HFF-Myc (cell line): Measurements from ENCODE around the gene TBC1D5.

Source experiments
- DNase-seq: peaks from one replicate; pipeline ENCODE4 v3.0.0-alpha.2; 2011; ENCODE audit warnings: low read depth; ENCODE audit errors: extremely low read depth
- H3K4me3 ChIP-seq: replicated peaks from 2 replicates; pipeline ENCODE4 v1.5.1; 2011; ENCODE audit warnings: low read depth, mild to moderate bottlenecking, control low read depth, low read length
- TF ChIP-seq, protein P1 (sequence below): IDR thresholded peaks from 2 replicates; pipeline ENCODE4 v1.5.1; 2012; ENCODE audit warnings: mild to moderate bottlenecking, low read depth, low read length, control low read depth; ENCODE audit errors: missing control alignments

TBC1D5 gene

DNA sequence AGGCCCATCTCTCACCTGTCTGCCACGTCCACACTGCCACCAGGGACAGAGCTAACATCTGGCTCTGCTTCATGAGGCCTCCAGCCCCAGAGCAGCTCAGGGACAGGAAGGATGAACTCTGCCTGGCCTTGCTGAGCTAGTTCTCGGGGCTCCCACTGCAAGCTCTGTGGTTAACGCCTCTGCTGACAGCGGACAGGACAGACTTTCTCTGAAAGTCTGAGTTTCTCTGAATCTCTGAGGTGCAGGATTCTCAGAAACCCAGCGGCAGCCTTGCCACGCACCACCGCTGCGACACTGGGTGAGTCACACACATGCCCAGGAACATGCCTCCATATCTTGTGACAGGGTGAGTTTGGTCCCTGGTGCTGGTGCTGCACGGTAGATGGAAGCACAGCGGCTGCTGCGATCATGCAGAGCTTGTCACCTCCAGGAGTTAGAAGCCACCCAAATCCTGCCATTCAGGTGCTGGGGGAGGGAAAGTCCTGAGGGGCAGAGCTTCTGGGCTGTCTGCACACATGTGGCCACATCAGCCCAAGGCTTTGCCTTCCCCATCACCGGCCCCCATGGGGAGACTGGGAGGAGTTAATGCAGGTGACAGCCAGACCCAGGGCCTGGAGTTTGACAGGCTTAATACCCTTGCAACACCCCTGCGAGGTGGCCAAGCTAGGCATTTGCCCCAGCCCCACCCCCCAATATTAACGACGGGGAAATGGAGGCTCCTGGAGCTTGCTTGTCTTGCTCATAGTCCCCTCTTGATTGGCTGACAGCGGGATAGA is 590.6 kb downstream of the TBC1D5 start:
- no peak for DNase-seq
- no peak overlapping the region for H3K4me3 ChIP-seq
- TF ChIP-seq, protein P1, sequence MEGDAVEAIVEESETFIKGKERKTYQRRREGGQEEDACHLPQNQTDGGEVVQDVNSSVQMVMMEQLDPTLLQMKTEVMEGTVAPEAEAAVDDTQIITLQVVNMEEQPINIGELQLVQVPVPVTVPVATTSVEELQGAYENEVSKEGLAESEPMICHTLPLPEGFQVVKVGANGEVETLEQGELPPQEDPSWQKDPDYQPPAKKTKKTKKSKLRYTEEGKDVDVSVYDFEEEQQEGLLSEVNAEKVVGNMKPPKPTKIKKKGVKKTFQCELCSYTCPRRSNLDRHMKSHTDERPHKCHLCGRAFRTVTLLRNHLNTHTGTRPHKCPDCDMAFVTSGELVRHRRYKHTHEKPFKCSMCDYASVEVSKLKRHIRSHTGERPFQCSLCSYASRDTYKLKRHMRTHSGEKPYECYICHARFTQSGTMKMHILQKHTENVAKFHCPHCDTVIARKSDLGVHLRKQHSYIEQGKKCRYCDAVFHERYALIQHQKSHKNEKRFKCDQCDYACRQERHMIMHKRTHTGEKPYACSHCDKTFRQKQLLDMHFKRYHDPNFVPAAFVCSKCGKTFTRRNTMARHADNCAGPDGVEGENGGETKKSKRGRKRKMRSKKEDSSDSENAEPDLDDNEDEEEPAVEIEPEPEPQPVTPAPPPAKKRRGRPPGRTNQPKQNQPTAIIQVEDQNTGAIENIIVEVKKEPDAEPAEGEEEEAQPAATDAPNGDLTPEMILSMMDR: no peak

DNA sequence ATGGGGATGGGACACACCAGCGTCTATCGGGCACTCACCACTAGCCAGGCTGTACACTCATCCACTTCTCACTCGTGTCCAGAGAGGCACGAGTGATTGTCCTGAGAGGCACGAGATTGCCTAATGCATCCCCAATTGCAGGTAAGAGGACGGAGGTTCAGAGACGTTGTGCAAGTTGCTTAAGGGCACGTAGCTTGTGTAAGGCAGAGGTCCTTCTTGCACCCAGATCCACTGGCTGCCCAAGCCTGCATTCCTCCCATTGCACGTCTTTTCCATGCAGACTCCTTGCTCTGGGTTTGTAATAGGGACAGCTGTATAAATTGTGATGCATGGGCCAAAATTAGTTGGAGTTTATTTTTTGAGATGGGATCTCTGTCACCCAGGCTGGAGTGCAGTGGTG is 593.4 kb downstream of the TBC1D5 start:
- DNase-seq: no peak
- no peak overlapping the region for H3K4me3 ChIP-seq
- TF ChIP-seq, protein P1: no peak

GRCh38 chr3:17144665-17144993 is 597.8 kb downstream of the TBC1D5 start:
- TF ChIP-seq, protein P1: no peak
- no peak overlapping the region for H3K4me3 ChIP-seq
- no peak for DNase-seq

GRCh38 chr3:17143893-17144664 is 598.4 kb downstream of the TBC1D5 start:
- no peak overlapping the region for H3K4me3 ChIP-seq
- no peak for DNase-seq
- TF ChIP-seq, protein P1: no peak

GRCh38 chr3:17142516-17142915 is 599.9 kb downstream of the TBC1D5 start:
- no peak overlapping the region for H3K4me3 ChIP-seq
- DNase-seq: no peak
- TF ChIP-seq, protein P1: no peak

- TF ChIP-seq, protein P1: no peak
- H3K4me3 ChIP-seq: no peak overlapping the region
- no peak for DNase-seq
These were observed 600.7 kb downstream of the TBC1D5 start for GRCh38 chr3:17141699-17142098.
